ENCODE data around the gene SMYD3. TPM values are rescaled to one million over a fixed set of nuclear protein-coding genes. Genes with fewer than 3 reads are reported as not detected.

SMYD3 gene
- polyA plus RNA-seq, 1 donor = 25.2 TPM

GRCh38 chr1:246517391-246517790 is 10.3 kb upstream of the SMYD3 start:
- no peak for DNase-seq

DNA sequence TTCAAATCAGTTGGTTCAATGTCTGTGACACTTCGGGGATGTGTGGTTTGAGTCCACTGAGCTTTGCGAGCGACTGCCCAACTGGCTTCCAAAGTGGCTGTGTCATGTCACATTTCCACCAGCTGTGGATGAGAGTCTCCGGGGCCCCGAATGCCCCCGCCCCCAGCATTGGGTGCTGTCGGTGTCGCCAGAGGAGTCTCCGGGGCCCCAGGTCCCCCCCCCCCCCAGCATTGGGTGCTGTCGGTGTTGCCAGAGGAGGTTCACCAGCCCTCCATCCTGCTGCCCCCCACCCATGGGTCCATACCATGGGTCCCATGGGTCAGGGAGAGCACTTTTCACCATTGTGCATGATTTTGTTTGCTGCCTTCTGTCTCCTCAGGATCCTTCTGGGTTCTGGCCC is 9.0 kb upstream of the SMYD3 start:
- DNase-seq = no peak

- no peak for DNase-seq
Observed at GRCh38 chr1:246515390-246516005, 8.4 kb upstream of the SMYD3 start.

DNA sequence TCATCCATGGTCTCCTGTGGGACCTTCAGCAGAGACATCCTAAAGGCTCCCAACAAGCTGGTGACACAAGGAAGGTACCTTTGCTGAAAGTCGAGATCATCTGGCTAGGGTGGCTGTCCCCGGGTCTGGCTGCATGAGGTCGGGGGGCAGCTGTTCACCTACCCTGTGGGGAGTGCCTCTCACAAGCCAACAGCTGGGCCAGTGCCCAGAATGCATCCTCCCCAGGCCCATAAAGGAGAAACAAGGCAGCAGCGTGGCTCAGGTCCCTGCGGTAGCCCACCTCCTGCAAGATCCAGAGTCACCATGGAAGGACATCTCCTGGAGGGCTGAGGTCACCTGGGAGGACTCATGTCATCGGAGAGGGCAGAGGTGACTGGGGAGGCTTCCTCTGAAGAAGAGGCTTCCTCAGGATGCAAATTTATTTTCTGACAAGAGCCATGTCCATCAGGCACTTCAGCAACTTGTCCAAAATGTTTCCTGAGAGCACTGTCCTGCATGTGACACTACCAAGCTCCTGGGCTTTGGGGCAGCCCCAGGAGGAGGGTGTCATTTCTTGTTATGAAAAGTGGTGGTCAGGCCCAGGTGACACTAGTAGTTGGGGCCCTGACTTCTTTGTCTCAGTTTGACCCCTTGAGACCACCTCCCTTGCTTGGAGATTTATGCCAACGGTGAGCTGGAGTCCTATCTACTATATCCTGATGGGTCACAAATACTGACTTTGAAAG is 6.7 kb upstream of the SMYD3 start:
- DNase-seq = no peak

- DNase-seq = no peak
Observed at GRCh38 chr1:246513041-246513440, 6.0 kb upstream of the SMYD3 start.

- no peak for DNase-seq
Observed at GRCh38 chr1:246512635-246513034, 5.6 kb upstream of the SMYD3 start.

- DNase-seq = no peak
Observed at GRCh38 chr1:246512230-246512629, 5.2 kb upstream of the SMYD3 start.

DNA sequence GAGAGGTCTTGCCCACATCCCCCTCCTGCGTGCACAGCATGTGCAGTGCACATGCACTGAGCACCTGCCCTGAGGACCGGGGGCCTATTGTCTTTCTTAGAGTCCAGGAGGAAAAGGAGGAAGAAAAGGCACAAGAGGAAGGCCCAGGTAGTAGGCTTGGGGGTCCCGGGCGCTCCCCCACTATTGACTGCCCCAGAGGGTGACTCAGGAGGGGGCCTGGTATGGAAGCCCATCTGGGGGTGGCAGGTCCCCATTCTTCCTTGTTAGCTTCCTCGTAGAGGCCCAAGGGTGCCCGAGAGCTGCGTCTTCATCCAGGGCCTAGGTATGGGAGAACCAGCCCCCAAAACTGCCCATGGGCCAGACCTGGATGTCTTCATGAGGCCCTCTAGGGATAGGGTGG is 4.1 kb upstream of the SMYD3 start:
- no peak for DNase-seq

DNA sequence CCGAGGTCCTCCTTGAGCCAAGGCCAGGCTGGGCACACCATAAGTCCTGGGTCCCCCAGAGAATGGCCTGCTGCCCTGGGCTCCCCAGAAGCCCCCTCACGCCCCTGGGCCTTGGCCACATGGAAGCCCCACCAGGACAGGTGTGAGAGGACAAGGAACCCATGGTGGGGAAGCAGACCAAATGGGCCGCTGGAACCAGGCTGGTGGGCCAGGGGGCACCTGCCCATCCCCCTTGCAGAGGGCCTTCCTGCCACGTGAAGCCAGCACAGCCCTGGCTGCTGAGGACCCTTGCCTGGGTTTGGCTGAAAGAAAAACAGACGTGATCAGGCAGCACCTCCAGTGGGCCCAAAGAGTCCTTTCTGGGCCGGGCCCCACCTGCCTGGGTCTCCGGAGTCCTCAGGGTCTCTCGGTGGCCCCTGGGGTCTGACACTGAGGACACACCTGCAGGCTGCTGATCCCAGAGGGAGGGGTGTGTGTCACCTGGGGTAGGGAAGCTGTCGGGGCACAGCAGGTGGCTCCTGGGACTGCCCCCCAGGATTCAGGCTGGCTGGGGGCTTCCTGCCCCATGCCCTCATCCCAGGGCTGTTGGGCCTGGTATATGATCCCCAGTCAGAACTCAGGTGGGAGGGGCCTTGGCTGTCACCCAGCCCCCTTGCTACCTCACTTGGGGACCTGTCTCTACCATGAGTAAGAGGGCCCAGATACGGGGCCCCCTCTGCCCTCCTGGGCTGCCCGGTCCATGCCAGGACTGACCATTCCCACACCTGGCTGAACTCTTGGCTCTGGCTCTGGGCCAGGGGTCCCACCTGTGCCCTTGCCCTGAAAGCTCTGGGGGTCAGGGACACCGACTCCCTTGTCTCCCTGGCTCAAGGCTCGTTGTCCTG is 3.3 kb upstream of the SMYD3 start:
- no peak for DNase-seq

- no peak for DNase-seq
Observed at GRCh38 chr1:246508897-246509688, 2.0 kb upstream of the SMYD3 start.

DNA sequence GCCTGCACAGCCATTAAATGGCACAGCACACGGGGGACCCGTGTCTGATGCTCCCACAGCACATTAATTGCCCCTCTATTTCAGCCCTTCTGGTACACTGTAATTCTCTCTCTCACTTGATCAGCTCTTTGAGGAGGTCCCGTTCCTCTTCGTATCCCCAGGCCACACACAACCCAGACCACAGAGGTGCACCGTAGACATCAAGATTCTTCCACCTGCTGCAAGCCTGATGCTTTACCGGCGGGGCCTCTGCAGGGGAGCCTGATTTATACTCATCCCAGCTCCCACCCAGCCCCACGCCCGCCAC is 759 bp downstream of the SMYD3 start:
- DNase-seq = no peak

DNA sequence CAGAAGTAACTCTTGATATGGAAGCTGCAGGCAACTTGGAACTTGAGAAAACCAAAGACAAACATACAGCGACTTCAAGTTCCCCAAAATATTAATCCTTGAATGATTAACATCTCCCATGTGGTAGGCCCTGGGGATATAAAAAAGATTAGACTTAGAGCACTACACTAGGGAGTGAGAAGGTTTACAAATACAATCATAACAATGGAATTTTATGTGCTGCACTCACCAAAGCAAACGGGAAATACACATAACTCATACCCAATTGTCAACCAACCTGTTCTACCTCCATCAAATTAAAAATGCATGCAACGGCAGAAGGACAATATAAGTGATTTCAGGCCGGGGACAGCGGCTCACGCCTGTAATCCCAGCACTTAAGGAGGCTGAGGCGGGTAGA is 3.7 kb downstream of the SMYD3 start:
- no peak for DNase-seq

DNA sequence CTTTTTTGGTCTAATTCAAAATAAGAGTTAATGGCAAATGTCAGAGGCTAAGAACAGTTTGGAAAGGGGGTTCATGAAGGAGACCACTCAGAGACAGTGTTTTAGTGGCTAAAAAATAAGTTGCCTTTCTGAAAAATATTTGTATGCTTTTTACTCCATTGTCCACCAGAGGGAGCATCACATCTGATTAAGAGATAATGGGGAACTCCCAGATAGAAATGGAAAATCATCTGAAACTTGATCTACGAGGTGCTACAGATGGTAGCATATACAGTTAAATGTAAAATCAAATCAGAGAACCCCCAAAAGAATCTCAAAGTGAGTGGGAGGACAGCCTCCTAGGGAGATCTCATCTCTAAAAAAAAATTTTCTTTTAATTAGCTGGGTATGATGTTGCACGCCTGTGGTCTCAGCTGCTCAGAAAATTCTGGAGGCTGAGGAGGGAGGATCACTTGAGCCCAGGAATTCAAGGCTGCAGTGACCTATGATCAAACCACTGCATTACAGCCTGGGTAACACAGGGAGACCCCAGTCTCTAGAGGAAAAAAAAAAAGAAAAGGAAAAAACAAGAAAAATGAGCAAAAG is 9.7 kb downstream of the SMYD3 start:
- peak; percentile 67 for DNase-seq

DNA sequence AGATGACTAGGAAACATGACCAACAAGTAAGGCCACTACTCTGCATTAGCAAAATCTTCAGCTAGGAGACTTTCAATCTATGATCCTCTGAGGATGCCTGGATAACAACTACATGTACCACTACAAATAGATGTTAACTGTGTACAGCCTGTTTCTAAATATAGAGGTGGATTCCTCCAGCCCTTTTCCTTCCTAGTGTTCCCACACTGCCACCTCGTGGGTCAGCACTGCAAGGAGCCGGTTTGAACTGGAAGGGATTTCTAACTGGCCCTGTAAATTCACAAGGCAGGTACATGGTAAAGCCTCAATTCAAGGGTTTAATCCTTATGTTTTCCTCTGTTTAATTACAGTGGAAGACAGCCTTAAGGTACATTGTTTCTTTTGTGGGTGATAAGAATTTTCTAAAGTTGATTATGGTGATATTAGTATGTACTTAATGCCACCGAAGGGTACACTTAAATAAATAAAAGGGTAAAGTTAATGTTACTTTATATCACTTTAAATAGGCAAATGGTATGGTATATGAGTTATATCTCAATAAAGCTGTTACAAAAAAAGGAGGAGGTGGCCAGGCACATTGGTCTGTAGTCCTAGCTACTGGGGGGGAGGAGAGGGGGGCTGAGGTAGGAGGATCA is 14.4 kb downstream of the SMYD3 start:
- DNase-seq = peak; percentile 75

- DNase-seq = no peak
Observed at GRCh38 chr1:246491551-246492053, 15.5 kb downstream of the SMYD3 start.

DNA sequence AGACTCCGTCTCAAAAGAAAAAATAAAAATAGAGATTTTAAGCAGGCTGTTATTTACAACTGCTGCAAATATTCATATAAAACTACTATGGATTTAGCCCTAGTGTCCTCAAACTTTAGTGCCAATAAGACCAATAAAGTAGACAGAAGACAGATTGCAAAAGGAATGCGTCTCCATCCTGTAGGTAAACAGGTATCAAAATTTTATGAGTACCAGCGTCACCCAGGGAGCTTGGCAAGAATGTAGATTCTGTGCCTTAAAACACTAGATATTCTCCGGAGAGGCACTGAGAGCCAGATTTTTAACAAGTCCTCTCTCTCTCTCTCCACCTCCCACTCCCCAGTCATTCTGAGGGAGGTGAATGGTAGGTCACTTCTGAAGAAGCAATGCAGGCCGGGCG is 18.4 kb downstream of the SMYD3 start:
- no peak for DNase-seq

GRCh38 chr1:246483569-246483933 is 23.5 kb downstream of the SMYD3 start:
- DNase-seq = no peak

DNA sequence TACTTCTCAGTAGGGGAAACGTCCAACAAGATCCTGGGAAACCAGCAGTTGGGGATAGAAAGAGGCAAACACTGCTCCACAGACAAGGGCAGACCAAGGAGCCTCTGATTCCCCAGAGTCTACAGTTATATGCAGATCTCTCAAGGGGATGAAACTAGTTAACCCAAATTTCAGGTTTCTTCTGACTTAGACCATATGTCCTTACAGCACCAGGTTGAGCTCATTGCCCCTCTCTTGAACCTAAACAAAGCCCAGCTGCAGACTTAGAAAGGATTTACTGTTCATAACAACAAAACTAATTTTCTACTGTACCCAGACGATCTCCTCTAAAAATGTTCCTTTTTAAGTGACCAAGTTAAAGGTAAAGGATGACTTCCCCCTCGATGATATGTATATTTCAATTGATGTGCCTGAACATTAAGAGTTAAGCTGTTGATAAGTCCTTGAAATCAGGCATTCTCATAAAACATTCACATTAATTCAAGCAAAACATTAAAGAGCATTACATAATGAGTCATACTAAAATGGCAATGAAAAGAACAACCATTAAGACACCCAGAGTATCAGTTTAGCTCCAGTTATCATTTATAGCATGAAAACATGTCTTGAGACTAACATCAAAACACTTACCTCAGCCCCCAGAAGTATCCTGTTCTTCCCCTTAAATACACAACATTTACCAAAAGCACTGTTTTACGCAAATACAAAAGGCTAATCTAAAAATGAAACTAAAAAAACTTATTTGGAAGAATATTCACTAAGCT is 24.1 kb downstream of the SMYD3 start:
- no peak for DNase-seq

GRCh38 chr1:246479061-246479460 is 28.0 kb downstream of the SMYD3 start:
- DNase-seq = no peak

GRCh38 chr1:246477634-246478033 is 29.4 kb downstream of the SMYD3 start:
- no peak for DNase-seq

GRCh38 chr1:246476771-246477170 is 30.3 kb downstream of the SMYD3 start:
- no peak for DNase-seq
